T-helper 2 cell (primary cell): Measurements from ENCODE around the gene MYO9B.
A peak's percentile ranks its signal among the peaks of the same experiment; 100 is the strongest.

ENCODE experiments used
- DNase-seq, 5 experiments: peaks; one replicate each; pipeline versions ENCODE4 v3.0.0 to v3.0.0-alpha.2; 2012 to 2022

MYO9B gene

GRCh38 chr19:17063428-17063827 lies 12.1 kb upstream of the MYO9B start:
- DNase-seq = no peak

GRCh38 chr19:17069193-17069592 lies 6.4 kb upstream of the MYO9B start:
- no peak for DNase-seq

DNA sequence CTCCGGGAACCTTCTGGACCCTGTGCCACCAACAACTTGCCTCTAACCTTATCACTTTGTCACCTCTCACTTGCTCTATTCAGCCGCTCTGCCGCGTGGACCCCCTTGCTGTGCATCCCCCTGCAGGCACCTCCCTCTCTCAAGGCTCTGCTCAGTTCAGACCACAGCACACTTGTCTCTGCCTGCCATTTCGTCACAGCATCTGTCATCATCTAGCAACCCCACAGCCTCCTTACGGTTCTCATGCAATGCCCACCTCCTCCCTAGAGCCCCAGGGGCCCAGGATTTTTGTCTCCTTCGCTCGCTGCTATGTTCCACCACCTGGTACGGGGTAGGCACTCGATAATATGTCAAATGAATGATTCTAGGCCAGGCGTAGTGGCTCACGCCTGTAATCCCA lies 5.2 kb upstream of the MYO9B start:
- no peak for DNase-seq

DNA sequence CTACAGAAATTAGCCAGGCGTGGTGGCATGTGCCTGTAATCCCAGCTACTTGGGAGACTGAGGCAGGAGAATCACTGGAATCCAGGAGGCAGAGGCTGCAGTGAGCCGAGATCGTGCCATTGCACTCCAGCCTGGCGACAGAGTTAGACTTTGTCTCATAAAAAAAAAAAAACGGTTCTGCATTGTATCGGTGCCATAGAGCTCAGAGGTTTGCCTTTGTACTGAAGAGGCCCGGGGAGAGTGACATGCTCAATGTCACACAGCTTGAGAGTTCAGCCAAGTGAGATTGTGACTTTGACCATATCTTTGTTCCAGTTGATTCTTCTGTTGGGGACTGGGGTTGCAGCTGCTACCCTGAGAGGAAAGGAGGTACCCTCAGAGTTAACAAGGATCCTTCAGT lies 4.7 kb upstream of the MYO9B start:
- no peak for DNase-seq

GRCh38 chr19:17073869-17074633 lies 1.5 kb upstream of the MYO9B start:
- DNase-seq = peak in 2 of 5 experiments; percentile 30 to 46

DNA sequence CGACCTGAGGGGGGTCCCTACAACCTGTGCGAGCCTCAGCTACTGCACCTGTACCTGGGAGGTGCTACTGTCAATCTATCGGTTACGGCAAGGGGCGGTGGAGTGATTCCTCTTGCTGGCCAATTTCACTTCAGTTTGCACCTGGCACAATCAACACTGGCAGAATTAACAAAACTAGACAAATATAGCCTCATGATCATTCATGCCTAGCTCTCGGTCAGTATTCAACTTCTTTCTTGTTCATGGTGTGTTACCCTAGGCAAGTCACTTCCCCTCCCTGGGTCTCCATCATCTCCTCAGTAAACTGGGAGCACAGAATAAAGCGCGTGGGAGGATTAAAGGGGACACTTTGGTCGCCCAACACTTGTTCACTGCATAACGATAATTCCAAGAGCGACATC lies 943 bp upstream of the MYO9B start:
- DNase-seq = no peak

DNA sequence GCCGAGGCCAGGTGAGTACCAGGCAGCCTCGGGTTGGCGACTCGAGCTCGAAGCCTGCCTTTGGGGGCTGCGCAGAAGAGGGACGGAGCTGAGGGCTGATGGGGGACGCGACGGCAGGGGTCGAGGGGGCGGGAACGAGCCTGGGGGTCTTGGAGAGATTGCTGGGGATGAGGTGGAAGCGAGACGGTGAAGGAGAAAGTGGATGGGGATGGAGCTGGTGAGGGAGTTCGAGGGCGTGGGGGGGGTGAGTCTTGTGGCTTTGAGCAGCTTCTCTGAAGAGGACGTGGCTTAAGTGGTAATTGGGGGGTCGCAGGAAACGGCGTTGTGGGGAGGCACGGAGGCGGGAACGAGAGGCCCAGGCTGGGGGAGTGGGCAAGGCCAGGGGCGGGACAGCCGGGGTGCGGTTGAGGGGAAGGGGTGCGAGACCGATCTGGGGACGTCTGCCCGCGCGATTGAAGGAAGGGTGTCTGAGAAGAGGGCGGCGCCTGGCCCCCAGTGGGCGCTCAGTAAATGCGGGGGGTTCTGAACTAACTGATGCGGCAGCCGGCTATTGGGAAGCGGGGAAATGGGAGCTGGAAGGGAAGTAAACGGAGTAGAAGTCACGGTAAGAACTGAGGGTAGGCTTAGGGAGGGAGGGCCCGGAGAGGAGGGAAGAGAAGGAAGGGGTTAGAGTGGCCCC lies 426 bp downstream of the MYO9B start:
- DNase-seq = peak; percentile 14 to 76 (median 46)

DNA sequence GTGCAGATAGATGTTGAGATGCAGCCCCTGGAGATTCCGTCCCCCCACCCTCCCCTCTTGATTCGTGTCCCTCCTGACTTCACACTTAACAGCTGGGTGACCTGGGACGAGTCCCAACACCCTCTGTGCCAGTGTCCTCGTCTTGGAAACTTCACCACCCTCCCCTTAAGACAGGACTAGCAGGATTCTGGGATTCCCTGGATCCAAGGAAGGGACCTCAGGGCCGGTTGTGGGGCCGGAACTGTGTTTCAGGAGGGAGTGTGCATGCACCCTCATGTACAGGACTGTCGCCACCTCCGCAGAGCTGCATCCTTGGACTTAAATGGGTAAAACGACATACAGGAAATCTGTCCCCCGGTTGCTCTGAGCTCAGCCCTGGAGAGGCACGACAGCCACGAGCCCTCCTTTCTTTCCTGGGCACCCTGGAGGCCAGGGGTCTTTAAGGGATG lies 990 bp downstream of the MYO9B start:
- peak in 1 of 5 experiments; percentile 54 for DNase-seq

DNA sequence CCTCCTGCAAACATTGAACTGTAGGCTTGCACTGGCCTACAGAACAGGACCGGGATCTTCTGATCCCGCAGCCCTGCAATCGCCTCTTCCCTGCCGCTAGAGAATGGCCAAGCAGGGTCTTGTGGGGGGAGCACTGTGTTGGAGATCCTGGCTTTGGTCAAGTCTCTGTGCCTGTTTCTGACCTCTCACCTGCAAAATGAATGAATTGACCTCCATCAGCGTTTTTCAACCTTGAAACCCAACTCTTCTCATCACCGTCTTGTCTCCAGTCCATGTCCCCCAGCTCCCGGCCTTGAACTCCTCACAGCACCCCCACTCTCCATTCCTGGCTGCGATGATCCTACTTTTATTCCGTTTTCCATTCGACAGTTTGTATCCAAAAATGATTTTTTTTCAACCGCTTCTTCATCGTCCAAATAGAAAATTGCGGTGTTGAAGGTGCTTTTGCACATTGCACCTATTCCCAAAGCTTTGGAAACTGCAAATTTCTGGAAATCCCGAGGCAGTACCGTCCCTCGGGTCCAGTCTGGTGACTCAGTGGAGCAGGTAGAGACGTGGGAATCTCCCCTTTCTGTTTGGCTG lies 2.0 kb downstream of the MYO9B start:
- DNase-seq = no peak

DNA sequence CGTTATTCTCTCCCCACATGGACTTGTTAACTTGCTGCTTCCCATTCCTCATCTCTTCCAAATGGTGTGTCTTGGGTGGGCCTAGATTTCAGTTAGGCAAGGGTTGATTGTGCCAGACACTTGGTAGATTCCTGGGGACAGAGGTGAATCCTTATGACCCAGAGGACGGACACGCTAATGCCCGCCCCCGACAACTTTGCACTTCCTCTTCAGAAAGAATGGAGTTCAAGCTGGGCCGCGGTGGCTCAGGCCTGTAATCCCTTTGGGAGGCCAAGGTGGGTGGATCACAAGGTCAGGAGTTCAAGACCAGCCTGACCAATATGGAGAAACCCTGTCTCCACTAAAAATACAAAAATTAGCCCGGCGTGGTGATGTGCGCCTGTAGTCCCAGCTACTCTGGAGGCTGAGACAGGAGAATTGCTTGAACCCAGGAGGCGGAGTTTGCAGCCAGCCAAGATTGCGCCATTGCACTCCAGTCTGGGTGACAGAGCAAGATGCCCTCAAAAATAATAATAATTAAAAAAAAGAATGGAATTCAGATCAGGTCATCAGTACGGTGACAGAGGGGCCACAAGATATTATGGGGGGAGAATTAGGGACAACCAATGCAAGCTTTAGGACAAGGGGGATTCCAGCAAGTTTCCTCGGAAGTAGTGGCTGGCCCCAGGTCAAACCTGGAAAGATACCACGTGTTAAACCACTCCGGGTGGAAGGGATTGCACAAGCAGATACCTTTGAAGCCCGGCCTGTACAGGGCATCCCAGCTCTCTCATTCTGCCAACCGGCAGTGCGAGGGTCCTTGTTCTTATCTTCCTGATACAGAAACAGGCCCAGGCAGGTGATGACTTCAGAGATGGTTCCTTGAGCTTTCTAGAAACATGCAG lies 2.7 kb downstream of the MYO9B start:
- no peak for DNase-seq

DNA sequence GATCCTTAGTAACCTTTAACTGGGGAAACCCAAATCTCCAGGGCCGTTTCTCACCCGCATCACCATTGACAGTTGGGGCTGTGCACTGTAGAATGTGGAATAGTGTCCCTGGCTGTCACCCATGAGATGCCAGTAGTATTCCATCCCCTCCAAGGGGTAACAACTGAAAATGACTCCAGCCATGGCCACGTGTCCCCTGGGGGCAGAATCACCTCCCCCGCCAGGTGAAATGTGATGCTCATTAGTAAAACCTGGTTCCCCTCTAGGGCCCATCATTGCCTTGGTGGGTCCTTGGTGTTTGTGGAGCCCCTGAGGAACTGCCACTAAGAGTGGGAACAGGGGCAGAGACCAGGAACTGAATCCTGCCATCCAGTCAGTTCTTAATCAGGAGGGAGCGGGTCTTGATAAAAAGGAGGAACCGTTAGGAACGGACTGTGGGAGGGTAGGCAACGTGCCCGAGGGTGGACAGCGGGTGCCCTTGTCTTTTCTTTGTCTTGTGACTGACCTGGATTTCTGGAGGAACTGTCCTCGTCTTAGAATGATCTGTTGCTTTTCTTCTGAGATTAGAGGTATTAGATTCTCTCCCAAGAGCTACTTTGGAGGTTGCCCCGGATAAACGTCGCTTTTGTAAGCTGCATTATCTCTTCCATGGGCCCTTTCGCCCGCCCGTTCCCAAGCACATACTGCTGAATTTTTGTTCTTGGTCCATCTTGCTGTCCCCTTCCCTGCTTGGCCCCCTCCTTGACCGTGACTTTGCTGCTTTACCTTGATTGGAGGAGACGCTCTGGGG lies 3.5 kb downstream of the MYO9B start:
- DNase-seq = no peak

DNA sequence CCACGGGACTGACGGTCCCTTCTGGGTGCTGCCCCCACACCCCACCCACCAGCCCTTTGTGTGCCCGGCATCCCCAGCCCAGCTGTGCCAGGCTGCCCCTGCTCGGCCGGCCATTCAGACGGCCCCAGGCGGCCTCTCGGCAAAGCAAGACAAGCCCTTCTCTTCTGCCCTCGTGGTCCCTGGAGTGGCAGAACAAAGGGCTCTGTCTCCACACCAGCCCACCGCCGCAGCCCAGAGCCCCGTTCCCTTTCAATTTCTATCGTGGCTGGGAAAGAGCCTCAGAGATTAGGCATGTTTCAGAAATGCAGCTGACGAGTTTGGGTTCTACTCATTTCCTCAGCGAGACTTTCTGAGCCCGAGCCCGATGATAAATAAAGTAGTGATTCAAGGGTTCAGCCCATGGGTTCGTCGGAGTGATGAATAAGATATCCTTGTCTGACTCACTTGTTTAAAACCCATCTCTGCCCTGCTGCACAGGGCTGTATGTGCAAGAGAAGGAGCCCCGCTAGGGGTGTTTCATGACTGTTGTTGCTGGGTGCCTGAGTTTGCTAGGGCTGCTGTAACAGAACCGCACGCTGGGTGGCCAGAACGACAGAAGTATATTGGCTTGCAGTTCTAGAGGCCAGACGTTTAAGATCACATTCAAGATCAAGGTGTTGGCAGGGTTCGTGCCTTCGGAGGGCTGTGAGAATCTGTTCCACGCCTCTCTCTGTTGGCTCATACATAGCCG lies 4.3 kb downstream of the MYO9B start:
- peak; percentile 23 to 92 (median 50) for DNase-seq

- no peak for DNase-seq
Measured at GRCh38 chr19:17080440-17080801, 4.8 kb downstream of the MYO9B start.

DNA sequence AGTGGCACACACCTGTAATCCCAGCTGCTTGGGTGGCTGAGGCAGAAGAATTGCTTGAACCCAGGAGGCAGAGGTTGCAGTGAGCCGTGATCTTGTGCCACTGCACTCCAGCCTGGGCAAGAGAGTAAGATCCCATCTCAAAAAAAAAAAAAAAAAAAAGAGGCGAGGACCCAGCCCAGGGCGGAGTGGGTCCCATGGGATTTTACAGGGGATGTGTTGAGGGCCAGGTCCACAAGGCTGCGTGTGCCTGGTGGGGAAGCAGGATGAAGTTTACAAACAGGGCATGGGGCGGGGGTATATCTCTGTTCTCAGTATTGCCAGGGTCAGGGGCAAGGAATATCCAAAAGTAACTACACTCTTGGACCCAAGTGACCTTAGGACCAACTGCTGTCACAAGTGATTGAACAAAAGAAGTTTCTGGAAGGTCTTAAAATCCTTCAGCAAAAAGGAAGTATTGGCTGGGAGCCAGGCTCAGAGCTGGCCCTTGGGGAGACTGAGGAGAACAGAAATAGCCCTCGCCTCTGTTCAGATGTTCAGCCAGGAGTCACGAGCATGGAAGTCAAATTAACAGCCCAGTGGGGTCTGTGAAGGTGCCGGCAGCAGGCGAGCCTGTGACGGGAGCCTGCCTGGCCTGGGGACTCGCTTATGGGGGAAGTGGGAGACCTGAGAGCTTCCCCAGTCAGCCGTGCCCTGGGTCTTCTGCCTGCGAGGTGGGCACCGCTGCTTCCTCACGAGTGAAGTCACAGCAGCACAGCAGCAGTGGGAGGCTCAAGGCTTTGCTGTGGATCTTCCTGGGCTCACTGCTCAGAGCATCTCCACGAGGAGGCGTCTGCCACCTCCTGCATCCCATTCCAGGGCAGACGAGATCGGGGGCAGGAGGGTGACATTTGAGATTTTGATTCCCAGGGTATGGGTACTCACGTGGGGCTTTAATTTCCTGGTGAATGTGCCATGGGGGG lies 6.4 kb downstream of the MYO9B start:
- no peak for DNase-seq

- no peak for DNase-seq
Measured at GRCh38 chr19:17086120-17086519, 10.5 kb downstream of the MYO9B start.

GRCh38 chr19:17086834-17087233 lies 11.3 kb downstream of the MYO9B start:
- DNase-seq = no peak

GRCh38 chr19:17088552-17088951 lies 13.0 kb downstream of the MYO9B start:
- no peak for DNase-seq

DNA sequence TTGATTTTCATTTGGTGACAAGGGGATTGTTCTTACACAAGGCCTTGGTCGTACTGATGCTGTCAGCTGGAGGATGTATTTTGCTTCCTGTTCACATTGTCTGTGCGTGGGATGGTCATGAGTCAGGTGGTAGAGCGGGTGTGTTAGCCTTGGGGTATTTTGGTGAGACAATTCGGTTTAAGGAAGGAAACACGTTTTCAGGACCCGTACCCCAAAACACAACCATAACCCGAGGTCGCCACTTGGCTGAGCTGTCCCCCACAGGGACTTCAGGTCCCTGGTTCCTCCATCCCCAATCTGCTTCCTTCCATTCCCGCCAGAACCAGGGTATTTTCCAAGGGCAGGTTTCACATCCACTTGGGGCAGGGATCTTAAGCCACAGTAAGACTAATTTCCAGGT lies 15.0 kb downstream of the MYO9B start:
- DNase-seq = peak in 1 of 5 experiments; percentile 27

- DNase-seq = no peak
Measured at GRCh38 chr19:17091758-17092333, 16.3 kb downstream of the MYO9B start.

DNA sequence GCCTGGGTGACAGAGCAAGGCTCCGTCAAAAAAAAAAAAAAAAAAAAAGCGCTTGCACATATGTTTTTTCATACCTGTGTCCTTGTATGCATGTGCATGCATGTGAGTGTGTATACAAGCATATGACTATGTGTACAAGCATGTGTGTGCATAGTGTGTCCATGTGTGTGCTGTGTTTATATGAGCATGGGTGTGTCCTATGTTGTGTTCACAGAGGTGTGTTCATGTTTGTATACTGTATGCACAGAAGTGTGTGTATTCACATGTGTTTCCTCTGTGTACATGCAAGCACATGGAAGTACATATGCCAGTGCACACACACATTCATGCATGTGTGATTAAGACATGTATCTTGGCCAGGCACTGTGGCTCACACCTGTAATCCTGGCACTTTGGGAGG lies 17.1 kb downstream of the MYO9B start:
- no peak for DNase-seq
